HFF-Myc (cell line): Measurements from ENCODE around the gene BNC2.

Source experiments
- DNase-seq: peaks from one replicate; pipeline ENCODE4 v3.0.0-alpha.2; 2011; ENCODE audit warnings: low read depth; ENCODE audit errors: extremely low read depth
- H3K4me3 ChIP-seq: replicated peaks from 2 replicates; pipeline ENCODE4 v1.5.1; 2011; ENCODE audit warnings: low read depth, mild to moderate bottlenecking, control low read depth, low read length
- CTCF ChIP-seq: IDR thresholded peaks from 2 replicates; pipeline ENCODE4 v1.5.1; 2012; ENCODE audit warnings: mild to moderate bottlenecking, low read depth, low read length, control low read depth; ENCODE audit errors: missing control alignments

The BNC2 gene

GRCh38 chr9:16668734-16669295, 201.7 kb downstream of the BNC2 start:
- DNase-seq = no peak
- no peak for TF ChIP-seq CTCF
- H3K4me3 ChIP-seq = no peak overlapping the region

DNA sequence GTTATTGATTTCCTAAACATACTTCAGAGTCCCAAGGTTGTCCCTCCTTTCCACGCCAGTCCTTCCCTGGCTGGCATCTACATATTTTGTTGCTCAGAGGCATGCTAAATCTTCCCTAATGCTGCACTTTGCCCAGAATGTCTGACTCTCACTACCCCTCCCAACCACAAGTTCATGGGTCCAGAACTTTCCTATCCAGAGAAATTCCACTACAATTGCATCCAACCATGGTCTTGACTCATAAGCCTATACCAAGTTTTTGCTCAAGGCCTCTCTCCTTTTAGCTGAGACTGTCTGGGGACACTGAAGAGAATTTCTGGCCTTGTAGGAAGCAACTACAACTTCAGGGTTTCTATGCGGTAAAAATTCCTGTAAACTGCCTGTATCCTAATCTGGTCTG, 206.3 kb downstream of the BNC2 start:
- H3K4me3 ChIP-seq = no peak overlapping the region
- DNase-seq = no peak
- no peak for TF ChIP-seq CTCF

GRCh38 chr9:16661816-16662215, 208.7 kb downstream of the BNC2 start:
- no peak for DNase-seq
- H3K4me3 ChIP-seq = no peak overlapping the region
- no peak for TF ChIP-seq CTCF

DNA sequence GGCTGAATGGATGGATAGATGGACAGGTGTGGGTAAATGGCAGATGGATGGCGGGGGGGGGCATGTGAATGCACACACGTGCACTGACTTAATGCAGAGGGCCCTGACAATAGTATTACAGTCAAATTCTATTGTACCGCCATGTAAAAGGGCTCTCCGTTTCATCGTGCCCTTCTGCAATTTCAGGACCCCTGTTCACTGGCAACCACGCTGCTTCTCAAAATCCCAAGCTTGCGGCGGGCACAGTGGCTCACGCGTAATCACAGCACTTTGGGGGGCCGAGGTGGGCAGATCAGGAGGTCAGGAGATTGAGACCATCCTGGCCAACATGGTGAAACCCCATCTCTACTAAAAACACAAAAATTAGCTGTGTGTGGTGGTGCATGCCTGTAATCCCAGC, 211.4 kb downstream of the BNC2 start:
- no peak overlapping the region for H3K4me3 ChIP-seq
- no peak for DNase-seq
- TF ChIP-seq CTCF = no peak

GRCh38 chr9:16656432-16657169, 213.9 kb downstream of the BNC2 start:
- DNase-seq = no peak
- TF ChIP-seq CTCF = no peak
- no peak overlapping the region for H3K4me3 ChIP-seq

- no peak overlapping the region for H3K4me3 ChIP-seq
- no peak for TF ChIP-seq CTCF
- DNase-seq = no peak
These were observed 215.8 kb downstream of the BNC2 start for GRCh38 chr9:16654596-16655126.
